Right lobe of liver (tissue), 6 donors: ENCODE results near the gene SERTM1. TPM values are rescaled to one million over a fixed set of nuclear protein-coding genes. Genes with fewer than 3 reads are reported as not detected.

ENCODE experiments used
- ATAC-seq, 4 donors: fragments of 200-7000 bp; cut with Tn5 transposase; one replicate each; pipeline ENCODE4 v1.9.1; 2020; ENCODE audit warnings: mild to moderate bottlenecking in 4 of 4, moderate library complexity in 4 of 4
- DNase-seq, 3 donors: peaks; one replicate each; pipeline ENCODE4 v3.0.0-alpha.2; 2020
- H3K27ac ChIP-seq, 3 donors: fragments of 200-600 bp; one replicate each; pipeline ENCODE4 v1.8.0; 2022
- H3K27me3 ChIP-seq, 2 donors: fragments of 200-600 bp; one replicate each; pipeline ENCODE4 v1.8.0; 2022
- H3K36me3 ChIP-seq, 4 donors: fragments of 200-600 bp; sonication (generic) in 1 of 4; one replicate each; pipeline versions ENCODE4 v1.5.1 to v1.8.0; 2017 to 2022; ENCODE audit warnings: control low read depth in 1 of 4
- H3K4me1 ChIP-seq, 4 donors: fragments of 200-600 bp; sonication (generic) in 1 of 4; one replicate each; pipeline versions ENCODE4 v1.5.1 to v1.8.0; 2017 to 2022; ENCODE audit warnings: control low read depth in 1 of 4
- H3K4me3 ChIP-seq, 3 donors: fragments of 200-600 bp; one replicate each; pipeline ENCODE4 v1.8.0; 2022
- H3K9me3 ChIP-seq, 4 donors: fragments of 200-600 bp; sonication (generic) in 1 of 4; one replicate each; pipeline versions ENCODE4 v1.5.1 to v1.8.0; 2017 to 2022; ENCODE audit warnings: control low read depth in 1 of 4
- CTCF ChIP-seq, 4 donors: fragments of 200-600 bp in 3 of 4; fragments of 450-650 bp in 1 of 4; IDR thresholded peaks; one replicate each; pipeline versions ENCODE4 v1.5.1 to v1.8.0; 2016 to 2022; ENCODE audit warnings: antibody characterized with exemption in 4 of 4, mild to moderate bottlenecking in 2 of 4
- POLR2A ChIP-seq: fragments of 450-650 bp; IDR thresholded peaks from one replicate; pipeline ENCODE4 v1.6.1; 2017; ENCODE audit warnings: antibody characterized with exemption, mild to moderate bottlenecking
- WGBS: methylation state at CpG from one replicate; pipeline ENCODE4 v1.1.6; 2018; ENCODE audit warnings: low coverage, low lambda C conversion rate; ENCODE audit not compliant: insufficient coverage; ENCODE audit errors: missing lambda C conversion rate; 5-methylcytosine and 5-hydroxymethylcytosine counted together
- intact Hi-C, 2 donors: fragments of 100-400 bp; cut with DNase I; formaldehyde crosslinking; loops; one replicate each; pipeline versions ENCODE4 v1.11.2 to v1.14.1; 2022
- total RNA-seq, 6 experiments: library from RNA; depleted of rRNA in 2 of 6; stranded (reverse); fragments of >200 nt in 2 of 6; fragmentation: NEBNext Ultra II Directional in 3 of 6; extraction: Animal tissue kit (Norgen Biotek cat#: 25700) in 3 of 6; gene quantifications; one replicate each; pipeline versions ENCODE4 v1.1.0 to v1.2.4, GENCODE V29; 2016 to 2023
- donor health status: DM: no; HTN: yes; CAD: no.
- donor health status: DM: no; HTN: no; CAD: no.
- donor health status: DM: no; HTN: no; CAD: no.
- donor health status: DM: no; HTN: yes; CAD: no.
- donor health status: DM: no; HTN: yes; CAD: no.

The SERTM1 gene
- total RNA-seq, 6 experiments from 2014 or later, result not detected

GRCh38 chr13:36639610-36640009 is 34.2 kb upstream of the SERTM1 start:
- ATAC-seq, result no peak
- Histone ChIP-seq H3K27me3 (no peaks in the 10 kb centered on the region), H3K4me1 (no peaks in the 10 kb centered on the region), H3K9me3 (no peaks in the 10 kb centered on the region), H3K4me3 (no peak overlapping the region), H3K36me3 (no peaks in the 10 kb centered on the region), H3K27ac (no peak overlapping the region)
- TF ChIP-seq CTCF (IDR thresholded peaks at IDR 0.05) (no peak), POLR2A (no peak)
- DNase-seq, result no peak
- intact Hi-C loops, result no loop called here
- 15% methylated on average over 1 of the region's 1 CpG for WGBS

DNA sequence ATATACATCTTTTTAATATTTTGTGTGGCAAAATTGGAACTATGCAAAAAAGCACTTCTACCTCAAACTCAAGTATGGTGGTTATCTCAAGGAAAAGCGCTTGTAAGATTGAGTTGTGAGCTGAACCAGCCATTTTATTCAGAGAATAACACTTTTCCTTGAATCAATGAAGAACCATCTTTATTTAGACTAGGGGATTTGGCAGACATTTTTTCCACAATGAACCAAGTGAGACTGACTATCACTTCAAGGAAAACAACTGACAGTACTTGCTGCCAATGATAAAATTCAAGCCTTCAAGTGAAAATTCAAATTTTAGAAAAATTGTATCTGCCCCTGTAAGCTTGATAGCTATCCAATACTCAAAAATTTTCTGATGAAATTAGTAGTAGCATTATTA is 23.2 kb upstream of the SERTM1 start:
- DNase-seq, result no peak
- Histone ChIP-seq H3K4me1 (no peaks in the 10 kb centered on the region), H3K9me3 (no peaks in the 10 kb centered on the region), H3K36me3 (no peaks in the 10 kb centered on the region), H3K27me3 (no peaks in the 10 kb centered on the region), H3K27ac (no peak overlapping the region), H3K4me3 (no peak overlapping the region)
- no peak for ATAC-seq
- TF ChIP-seq POLR2A (no peak), CTCF (IDR thresholded peaks at IDR 0.05) (no peak)
- intact Hi-C loops, result no loop called here
- WGBS, result 88% methylated on average over 1 of the region's 1 CpG

DNA sequence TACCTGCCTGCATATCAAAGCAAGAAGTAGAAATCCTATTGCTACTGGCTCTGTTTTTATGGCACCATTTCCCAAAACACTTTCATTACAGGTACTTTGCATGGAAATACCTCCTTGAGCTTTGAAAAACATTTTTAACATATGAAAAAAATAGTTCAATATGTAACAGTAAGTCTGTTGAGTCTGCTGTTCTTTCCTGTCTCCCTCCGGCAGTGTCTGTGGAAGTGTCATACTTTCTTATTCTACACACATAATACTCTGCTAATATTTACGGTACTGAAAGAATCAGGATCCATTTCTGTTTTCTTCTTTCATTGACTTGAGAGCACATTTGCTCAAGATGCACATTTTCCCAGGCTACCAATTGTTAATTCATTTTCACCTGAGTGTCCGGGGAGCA is 8.2 kb upstream of the SERTM1 start:
- H3K4me1 ChIP-seq, result no peaks in the 10 kb centered on the region
- H3K27me3 ChIP-seq, result no peaks in the 10 kb centered on the region
- TF ChIP-seq POLR2A, result no peak
- TF ChIP-seq CTCF (IDR thresholded peaks at IDR 0.05), result no peak
- H3K27ac ChIP-seq, result no peak overlapping the region
- H3K9me3 ChIP-seq, result no peaks in the 10 kb centered on the region
- H3K4me3 ChIP-seq, result no peak overlapping the region
- DNase-seq (no peak), ATAC-seq (no peak)
- no peaks in the 10 kb centered on the region for H3K36me3 ChIP-seq
- WGBS, result 68% methylated on average over 3 of the region's 3 CpGs
- intact Hi-C loops, result no loop called here

- no peak for TF ChIP-seq CTCF (IDR thresholded peaks at IDR 0.05)
- TF ChIP-seq POLR2A, result no peak
- DNase-seq, result no peak
- 30% methylated on average over 9 of the region's 9 CpGs for WGBS
Observed at GRCh38 chr13:36666477-36667229, 7.2 kb upstream of the SERTM1 start.

More at GRCh38 chr13:36666477-36667229, 7.2 kb upstream of the SERTM1 start:
- H3K36me3 ChIP-seq, result no peaks in the 10 kb centered on the region
- no peaks in the 10 kb centered on the region for H3K9me3 ChIP-seq
- no peak overlapping the region for H3K4me3 ChIP-seq
- intact Hi-C loops, result no loop called here
- H3K27ac ChIP-seq, result no peak overlapping the region
- ATAC-seq, result no peak
- no peaks in the 10 kb centered on the region for H3K4me1 ChIP-seq
- H3K27me3 ChIP-seq, result no peaks in the 10 kb centered on the region
